Endothelial cell of umbilical vein (primary cell): Measurements from ENCODE around the gene CNFN. TPM values are rescaled to one million over a fixed set of nuclear protein-coding genes. Genes with fewer than 3 reads are reported as not detected.

Experiments used
- BruUV-seq: library from RNA; stranded (reverse); fragments of 400-500 nt; replicated peaks from 2 replicates; lab custom pipeline; 2021; lab: Mats Ljungman, UMichigan
- CTCF ChIA-PET: fragments of 300-600, 350-600 bp; sonication (Branson Sonifier 250); formaldehyde crosslinking; loops from one replicate; lab custom pipeline; 2021; ENCODE audit warnings: antibody characterized with exemption, inconsistent platforms; lab: Charles Lee
- POLR2A ChIA-PET: fragments of 300-600, 350-600 bp; sonication (Branson Sonifier 250); formaldehyde crosslinking; loops from one replicate; lab custom pipeline; 2021; ENCODE audit warnings: antibody characterized with exemption, inconsistent platforms; lab: Charles Lee
- DNase-seq: peaks from one replicate; pipeline ENCODE4 v3.0.0-alpha.2; 2011; ENCODE audit warnings: low read depth, low spot score
- FAIRE-seq: peaks from 2 replicates; lab custom pipeline; 2011; peaks lifted over from hg19 to GRCh38; lab: Jason Lieb, UNC
- H2AFZ ChIP-seq: 2 replicates; pipeline ENCODE4 v1.6.0; 2012; ENCODE audit warnings: low read depth, low read length, control low read depth, inconsistent platforms
- H3K27ac ChIP-seq: 2 replicates; pipeline ENCODE4 v1.5.1; 2011; ENCODE audit warnings: low read depth, mild to moderate bottlenecking, control low read depth, low read length, moderate library complexity; ENCODE audit not compliant: insufficient read depth
- H3K27me3 ChIP-seq, 2 experiments: 2 replicates each; pipeline versions ENCODE4 v1.6.0 to v1.6.1; 2011; ENCODE audit warnings: low read length in 2 of 2, mixed read lengths in 1 of 2; ENCODE audit not compliant: control insufficient read depth in 2 of 2, insufficient read depth in 2 of 2
- H3K36me3 ChIP-seq, 2 experiments: 2 replicates in 1 of 2; 3 replicates in 1 of 2; pipeline ENCODE4 v1.5.1; 2011; ENCODE audit warnings: low read length in 2 of 2, mild to moderate bottlenecking in 1 of 2, moderate library complexity in 1 of 2; ENCODE audit not compliant: control insufficient read depth in 2 of 2, insufficient read depth in 2 of 2; ENCODE audit errors: extremely low read depth in 1 of 2
- H3K4me1 ChIP-seq: 3 replicates; pipeline ENCODE4 v1.5.1; 2011; ENCODE audit warnings: mild to moderate bottlenecking, low read length; ENCODE audit not compliant: control insufficient read depth, insufficient read depth; ENCODE audit errors: extremely low read depth
- H3K4me2 ChIP-seq: 2 replicates; pipeline ENCODE4 v1.6.1; 2011; ENCODE audit warnings: low read length, control low read depth, mixed read lengths; ENCODE audit not compliant: insufficient read depth
- H3K4me3 ChIP-seq, 3 experiments: fragments of 200-600 bp in 1 of 3; sonication (generic), shearing (Covaris generic) in 1 of 3; replicated peaks in 1 of 3; 2 replicates each; pipeline ENCODE4 v1.5.1; 2011 to 2016; ENCODE audit warnings: control low read depth in 3 of 3, low read length in 3 of 3, mild to moderate bottlenecking in 2 of 3, inconsistent platforms in 1 of 3, low read depth in 1 of 3, moderate library complexity in 1 of 3; ENCODE audit not compliant: insufficient read depth in 1 of 3
- H3K79me2 ChIP-seq: 2 replicates; pipeline ENCODE4 v1.6.0; 2012; ENCODE audit warnings: low read length, inconsistent platforms; ENCODE audit not compliant: control insufficient read depth, insufficient read depth
- H3K9ac ChIP-seq: replicated peaks from 2 replicates; pipeline ENCODE3; 2011; ENCODE audit warnings: low read length, control low read depth; ENCODE audit not compliant: insufficient read depth; ENCODE audit errors: extremely low read depth
- H3K9me1 ChIP-seq: replicated peaks from 3 replicates; pipeline ENCODE4 v1.6.0; 2011; ENCODE audit warnings: mild to moderate bottlenecking, low read length; ENCODE audit not compliant: control insufficient read depth, insufficient read depth; ENCODE audit errors: extremely low read depth
- H3K9me3 ChIP-seq: replicated peaks from 2 replicates; pipeline ENCODE4 v1.5.1; 2012; ENCODE audit warnings: low read length, inconsistent platforms; ENCODE audit not compliant: control insufficient read depth, insufficient read depth
- H4K20me1 ChIP-seq: replicated peaks from 2 replicates; pipeline ENCODE3; 2011; ENCODE audit warnings: mild to moderate bottlenecking, low read length; ENCODE audit not compliant: control insufficient read depth, insufficient read depth; ENCODE audit errors: extremely low read depth
- CTCF ChIP-seq, 2 donors: IDR thresholded peaks; 1 replicate in 1 of 2; 2 replicates in 1 of 2; pipeline ENCODE4 v1.5.1; 2011; ENCODE audit warnings: low read length in 2 of 2, mild to moderate bottlenecking in 2 of 2, moderate library complexity in 2 of 2, control low read depth in 1 of 2, inconsistent platforms in 1 of 2, low read depth in 1 of 2; ENCODE audit not compliant: insufficient read depth in 1 of 2; ENCODE audit errors: extremely low read depth in 1 of 2
- EZH2 ChIP-seq: IDR thresholded peaks from 2 replicates; pipeline ENCODE4 v1.6.1; 2012; ENCODE audit warnings: borderline replicate concordance, low read depth, mild to moderate bottlenecking, moderate library complexity, low read length, inconsistent platforms; ENCODE audit not compliant: severe bottlenecking
- FOS ChIP-seq: IDR thresholded peaks from 2 replicates; pipeline ENCODE4 v1.6.1; 2011; ENCODE audit warnings: mild to moderate bottlenecking, low read length, moderate library complexity, borderline replicate concordance; ENCODE audit not compliant: insufficient read depth
- GATA2 ChIP-seq: IDR thresholded peaks from 2 replicates; pipeline ENCODE4 v1.7.0; 2011; ENCODE audit warnings: low read depth, mild to moderate bottlenecking, moderate library complexity, mixed read lengths, low read length; ENCODE audit not compliant: insufficient read length, insufficient read depth
- JUN ChIP-seq: IDR thresholded peaks from 2 replicates; pipeline ENCODE4 v1.6.1; 2011; ENCODE audit warnings: borderline replicate concordance, low read depth; ENCODE audit not compliant: insufficient read length, insufficient read depth
- MAX ChIP-seq: IDR thresholded peaks from 2 replicates; pipeline ENCODE4 v1.6.1; 2011; ENCODE audit not compliant: insufficient read depth, insufficient read length
- MYC ChIP-seq: IDR thresholded peaks from one replicate; pipeline ENCODE4 v1.6.1; 2011; ENCODE audit warnings: mild to moderate bottlenecking, low read depth, low read length
- POLR2AphosphoS5 ChIP-seq: IDR thresholded peaks from 2 replicates; pipeline ENCODE4 v1.6.1; 2012; ENCODE audit warnings: low read depth, mild to moderate bottlenecking, control low read depth, low read length, moderate library complexity; ENCODE audit not compliant: insufficient read depth
- dilution Hi-C: fragments of 300-500 bp; cut with MboI; formaldehyde crosslinking; loops from one replicate; pipeline ENCODE4 v1.15.0; 2019; ENCODE audit warnings: low sequenced_read_pairs; ENCODE audit not compliant: extremely low pct_ligation_motif_present
- intact Hi-C: fragments of 100-400 bp; cut with micrococcal nuclease; formaldehyde crosslinking; loops from one replicate; pipeline ENCODE4 v1.10.0; 2022
- polyA plus RNA-seq, 4 experiments: library from polyadenylated mRNA; depleted of rRNA in 3 of 4; stranded (reverse) in 3 of 4; unstranded in 1 of 4; fragments of >200 nt; gene quantifications; 2 replicates each; pipeline versions ENCODE4 v1.2.1 to v1.2.3, GENCODE V29; 2011 to 2012; ENCODE audit warnings: missing spikeins in 1 of 4
- total RNA-seq: library from RNA; stranded (reverse); gene quantifications from 2 replicates; pipeline ENCODE4 v1.2.3, GENCODE V29; 2021

Gene CNFN
- total and polyA plus RNA-seq, 2 donors (not counting 3 experiments of a cell fraction or from before 2014, with no cell fraction given), result 0.23 to 0.73 TPM

GRCh38 chr19:42409477-42409876 lies 19.4 kb upstream of the CNFN start:
- Histone ChIP-seq H3K4me3 (no peak overlapping the region), H3K4me1 (no peaks in the 10 kb centered on the region), H3K27ac (no peak overlapping the region), H3K79me2 (no peaks in the 10 kb centered on the region), H4K20me1 (no peaks in the 10 kb centered on the region), H3K27me3 (no peaks in the 10 kb centered on the region), H2AFZ (no peak overlapping the region), H3K36me3 (no peaks in the 10 kb centered on the region), H3K9me1 (no peaks in the 10 kb centered on the region), H3K4me2 (no peak overlapping the region), H3K9me3 (no peaks in the 10 kb centered on the region), H3K9ac (no peak overlapping the region)
- intact Hi-C loops (no loop called here), dilution Hi-C loops (no loop called here)
- DNase-seq (no peak), FAIRE-seq (no peak)
- TF ChIP-seq MYC, result no peak
- TF ChIP-seq MAX, result no peak
- no peak for TF ChIP-seq GATA2
- no peak for TF ChIP-seq CTCF (IDR thresholded peaks at IDR 0.05; ENCODE audit: extremely low read depth in 1 of 2, insufficient read depth in 1 of 2, low read depth in 1 of 2, low read length in 2 of 2)
- no peak for TF ChIP-seq JUN
- no peak for TF ChIP-seq POLR2AphosphoS5
- TF ChIP-seq FOS, result no peak
- no peak for TF ChIP-seq EZH2
- ChIA-PET POLR2A (no interaction called here), CTCF (interaction anchor here (1.0 kb wide), 1 partner anchor 9 kb away, joined by 4 read pairs; no protein-coding TSS in a partner anchor)
- BruUV-seq, result no TSS peak
